Neural cell (in vitro differentiated cells): ENCODE results near the gene TNNT3. TPM values are rescaled to one million over a fixed set of nuclear protein-coding genes. Genes with fewer than 3 reads are reported as not detected.

Experiments used
- H2AFZ ChIP-seq: fragments of 200-600, 300-800 bp; sonication (generic), shearing (Covaris generic); 2 replicates; pipeline ENCODE4 v1.6.0; 2014; ENCODE audit warnings: low read depth, mild to moderate bottlenecking, antibody characterized with exemption, low read length, moderate library complexity
- H3F3A ChIP-seq: fragments of 200-600 bp; shearing (Covaris generic); 2 replicates; pipeline ENCODE4 v1.6.1; 2016; ENCODE audit warnings: mild to moderate bottlenecking, moderate library complexity, mixed read lengths, antibody characterized with exemption, low read length; ENCODE audit not compliant: insufficient read depth, poor library complexity, severe bottlenecking
- H3K27ac ChIP-seq: fragments of 200-600, 300-800 bp; sonication (generic), shearing (Covaris generic); 2 replicates; pipeline ENCODE4 v1.5.1; 2014; ENCODE audit warnings: mild to moderate bottlenecking, low read length, moderate library complexity
- H3K27me3 ChIP-seq: fragments of 300-800, 200-600 bp; sonication (generic), shearing (Covaris generic); 2 replicates; pipeline ENCODE4 v1.6.0; 2014; ENCODE audit warnings: mild to moderate bottlenecking, low read depth, low read length, moderate library complexity; ENCODE audit not compliant: insufficient read depth
- H3K36me3 ChIP-seq: fragments of 300-800, 200-600 bp; sonication (generic), shearing (Covaris generic); 2 replicates; pipeline ENCODE4 v1.5.1; 2014; ENCODE audit warnings: mild to moderate bottlenecking, antibody characterized with exemption, low read length, moderate library complexity; ENCODE audit not compliant: insufficient read depth
- H3K4me2 ChIP-seq: fragments of 300-800, 200-600 bp; sonication (generic), shearing (Covaris generic); 2 replicates; pipeline ENCODE4 v1.6.0; 2014; ENCODE audit warnings: mild to moderate bottlenecking, low read length
- H3K4me3 ChIP-seq: fragments of 300-800, 200-600 bp; sonication (generic), shearing (Covaris generic); 2 replicates; pipeline ENCODE4 v1.5.1; 2014; ENCODE audit warnings: mild to moderate bottlenecking, low read length, moderate library complexity
- H3K79me2 ChIP-seq: fragments of 200-600 bp; shearing (Covaris generic); replicated peaks from 2 replicates; pipeline ENCODE4 v1.6.0; 2014; ENCODE audit warnings: mild to moderate bottlenecking, low read length, moderate library complexity; ENCODE audit not compliant: insufficient read depth
- H3K9ac ChIP-seq: fragments of 300-800, 200-600 bp; sonication (generic), shearing (Covaris generic); 2 replicates; pipeline ENCODE4 v1.6.1; 2016; ENCODE audit warnings: mild to moderate bottlenecking, low read length, mixed read lengths
- H3K9me2 ChIP-seq: fragments of 200-600 bp; shearing (Covaris generic); 2 replicates; pipeline ENCODE4 v1.6.1; 2016; ENCODE audit warnings: mild to moderate bottlenecking, low read length, mixed read lengths; ENCODE audit not compliant: insufficient read depth
- H3K9me3 ChIP-seq: fragments of 200-600, 300-800 bp; sonication (generic), shearing (Covaris generic); 2 replicates; pipeline ENCODE4 v1.6.1; 2016; ENCODE audit warnings: mild to moderate bottlenecking, mixed run types, low read length, moderate library complexity, mixed read lengths
- H4K20me1 ChIP-seq: fragments of 200-600 bp; shearing (Covaris generic); 2 replicates; pipeline ENCODE4 v1.6.1; 2016; ENCODE audit warnings: mild to moderate bottlenecking, mixed run types; ENCODE audit not compliant: insufficient read depth
- EP300 ChIP-seq: fragments of 450-650 bp; conservative IDR thresholded peaks from 2 replicates; pipeline ENCODE4 v1.6.1; 2014; ENCODE audit warnings: antibody characterized with exemption, mild to moderate bottlenecking, moderate library complexity; ENCODE audit not compliant: poor library complexity, severe bottlenecking
- MXI1 ChIP-seq: fragments of 450-650 bp; conservative IDR thresholded peaks from 2 replicates; pipeline ENCODE4 v1.6.1; 2014; ENCODE audit warnings: antibody characterized with exemption, mild to moderate bottlenecking; ENCODE audit not compliant: poor library complexity, severe bottlenecking
- POLR2AphosphoS5 ChIP-seq: IDR thresholded peaks from 2 replicates; pipeline ENCODE4 v1.6.1; 2012
- RAD21 ChIP-seq: fragments of 450-650 bp; conservative IDR thresholded peaks from 2 replicates; pipeline ENCODE4 v1.6.1; 2014; ENCODE audit warnings: antibody characterized with exemption, mild to moderate bottlenecking, moderate library complexity
- SMC3 ChIP-seq: fragments of 450-650 bp; conservative IDR thresholded peaks from 2 replicates; pipeline ENCODE4 v1.6.1; 2014; ENCODE audit warnings: antibody characterized with exemption, mild to moderate bottlenecking, moderate library complexity; ENCODE audit not compliant: poor library complexity
- polyA plus RNA-seq: library from polyadenylated mRNA; depleted of rRNA; stranded (reverse); fragments of >200 nt; gene quantifications from 2 replicates; pipeline ENCODE4 v1.2.3, GENCODE V29; 2014
- TF ChIP-seq, protein P1 (sequence below): IDR thresholded peaks from 2 replicates; pipeline ENCODE4 v1.6.1; 2012; ENCODE audit warnings: borderline replicate concordance
- TF ChIP-seq, protein P2 (sequence below): fragments of 450-650 bp; IDR thresholded peaks from 2 replicates; pipeline ENCODE4 v1.5.1; 2014; ENCODE audit warnings: antibody characterized with exemption, mild to moderate bottlenecking, moderate library complexity; ENCODE audit not compliant: poor library complexity, severe bottlenecking

Gene TNNT3
- polyA plus RNA-seq, 1 donor from 2014 or later = not detected

DNA sequence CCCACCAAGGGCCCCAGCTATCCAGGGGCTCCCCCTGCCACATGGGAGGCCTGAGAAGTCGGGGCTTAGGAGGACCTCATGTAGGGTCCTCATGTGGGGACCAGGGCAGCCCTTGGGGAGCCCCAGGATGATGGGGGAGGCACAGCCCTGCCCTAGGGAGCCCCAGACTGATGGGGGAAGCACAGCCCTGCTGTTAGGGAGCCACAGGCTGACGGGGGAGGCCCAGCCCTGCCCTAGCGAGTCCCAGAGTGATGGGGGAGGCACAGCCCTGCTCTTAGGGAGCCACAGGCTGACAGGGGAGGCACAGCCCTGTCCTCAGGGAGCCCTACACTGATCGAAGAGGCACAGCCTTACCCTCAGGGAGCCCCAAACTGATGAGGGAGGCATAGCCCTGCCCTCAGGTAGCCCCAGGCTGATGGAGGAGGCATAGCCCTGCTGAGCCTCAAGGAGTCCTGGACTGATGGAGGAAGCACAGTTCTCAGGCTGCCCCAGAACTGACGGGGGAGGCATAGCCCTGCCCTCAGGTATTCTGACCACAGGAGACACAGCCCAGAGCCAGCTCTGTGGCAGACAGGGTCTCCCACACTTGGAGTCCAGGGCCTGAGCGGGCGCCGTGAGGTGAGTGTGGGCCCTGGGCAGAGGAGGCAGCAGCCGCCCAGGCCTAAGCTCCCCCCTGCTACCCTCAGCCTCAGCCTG, 38.6 kb upstream of the TNNT3 start (continued):
- TF ChIP-seq, protein P1, sequence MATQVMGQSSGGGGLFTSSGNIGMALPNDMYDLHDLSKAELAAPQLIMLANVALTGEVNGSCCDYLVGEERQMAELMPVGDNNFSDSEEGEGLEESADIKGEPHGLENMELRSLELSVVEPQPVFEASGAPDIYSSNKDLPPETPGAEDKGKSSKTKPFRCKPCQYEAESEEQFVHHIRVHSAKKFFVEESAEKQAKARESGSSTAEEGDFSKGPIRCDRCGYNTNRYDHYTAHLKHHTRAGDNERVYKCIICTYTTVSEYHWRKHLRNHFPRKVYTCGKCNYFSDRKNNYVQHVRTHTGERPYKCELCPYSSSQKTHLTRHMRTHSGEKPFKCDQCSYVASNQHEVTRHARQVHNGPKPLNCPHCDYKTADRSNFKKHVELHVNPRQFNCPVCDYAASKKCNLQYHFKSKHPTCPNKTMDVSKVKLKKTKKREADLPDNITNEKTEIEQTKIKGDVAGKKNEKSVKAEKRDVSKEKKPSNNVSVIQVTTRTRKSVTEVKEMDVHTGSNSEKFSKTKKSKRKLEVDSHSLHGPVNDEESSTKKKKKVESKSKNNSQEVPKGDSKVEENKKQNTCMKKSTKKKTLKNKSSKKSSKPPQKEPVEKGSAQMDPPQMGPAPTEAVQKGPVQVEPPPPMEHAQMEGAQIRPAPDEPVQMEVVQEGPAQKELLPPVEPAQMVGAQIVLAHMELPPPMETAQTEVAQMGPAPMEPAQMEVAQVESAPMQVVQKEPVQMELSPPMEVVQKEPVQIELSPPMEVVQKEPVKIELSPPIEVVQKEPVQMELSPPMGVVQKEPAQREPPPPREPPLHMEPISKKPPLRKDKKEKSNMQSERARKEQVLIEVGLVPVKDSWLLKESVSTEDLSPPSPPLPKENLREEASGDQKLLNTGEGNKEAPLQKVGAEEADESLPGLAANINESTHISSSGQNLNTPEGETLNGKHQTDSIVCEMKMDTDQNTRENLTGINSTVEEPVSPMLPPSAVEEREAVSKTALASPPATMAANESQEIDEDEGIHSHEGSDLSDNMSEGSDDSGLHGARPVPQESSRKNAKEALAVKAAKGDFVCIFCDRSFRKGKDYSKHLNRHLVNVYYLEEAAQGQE = no peak
- no peak for TF ChIP-seq SMC3
- TF ChIP-seq POLR2AphosphoS5 = no peak

DNA sequence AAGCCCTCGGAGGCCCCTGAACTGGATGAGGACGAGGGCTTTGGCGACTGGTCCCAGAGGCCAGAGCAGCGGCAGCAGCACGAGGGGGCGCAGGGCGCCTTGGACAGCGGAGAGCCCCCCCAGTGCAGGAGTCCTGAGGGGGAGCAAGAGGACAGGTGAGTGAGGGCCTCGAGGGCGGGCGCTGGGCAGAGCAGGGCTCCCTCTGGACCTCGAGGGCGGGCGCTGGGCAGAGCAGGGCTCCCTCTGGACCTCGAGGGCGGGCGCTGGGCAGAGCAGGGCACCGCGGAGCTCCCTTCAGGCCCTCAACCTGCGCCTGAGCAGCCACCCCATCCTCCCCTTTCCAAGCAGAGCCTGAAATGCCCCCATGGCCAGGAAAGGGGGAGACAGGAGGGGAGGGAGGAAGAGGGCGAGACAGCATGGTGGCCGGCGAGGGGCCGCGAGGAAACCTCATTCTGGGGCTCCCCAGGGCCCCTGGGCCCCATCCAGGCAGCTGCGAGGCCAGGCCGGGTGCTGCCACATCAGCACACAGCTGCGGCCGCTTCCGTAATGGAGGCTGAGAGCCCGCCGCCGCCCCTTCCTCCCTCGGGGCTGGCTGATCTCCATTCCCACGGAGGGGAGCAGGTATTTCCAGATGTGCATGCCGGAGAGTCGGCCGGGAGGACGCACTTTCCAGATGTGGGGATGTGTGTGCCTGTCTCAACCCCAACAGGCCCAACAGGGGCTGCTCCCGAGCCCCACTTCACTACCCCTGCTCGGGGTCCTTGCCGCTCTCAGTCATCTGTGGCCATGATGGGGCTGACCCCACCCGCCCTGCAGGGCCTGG, 37.9 kb upstream of the TNNT3 start:
- TF ChIP-seq MXI1 (no peak), EP300 (no peak), POLR2AphosphoS5 (no peak), RAD21 (no peak)
- TF ChIP-seq, protein P1 = no peak
- TF ChIP-seq, protein P2, sequence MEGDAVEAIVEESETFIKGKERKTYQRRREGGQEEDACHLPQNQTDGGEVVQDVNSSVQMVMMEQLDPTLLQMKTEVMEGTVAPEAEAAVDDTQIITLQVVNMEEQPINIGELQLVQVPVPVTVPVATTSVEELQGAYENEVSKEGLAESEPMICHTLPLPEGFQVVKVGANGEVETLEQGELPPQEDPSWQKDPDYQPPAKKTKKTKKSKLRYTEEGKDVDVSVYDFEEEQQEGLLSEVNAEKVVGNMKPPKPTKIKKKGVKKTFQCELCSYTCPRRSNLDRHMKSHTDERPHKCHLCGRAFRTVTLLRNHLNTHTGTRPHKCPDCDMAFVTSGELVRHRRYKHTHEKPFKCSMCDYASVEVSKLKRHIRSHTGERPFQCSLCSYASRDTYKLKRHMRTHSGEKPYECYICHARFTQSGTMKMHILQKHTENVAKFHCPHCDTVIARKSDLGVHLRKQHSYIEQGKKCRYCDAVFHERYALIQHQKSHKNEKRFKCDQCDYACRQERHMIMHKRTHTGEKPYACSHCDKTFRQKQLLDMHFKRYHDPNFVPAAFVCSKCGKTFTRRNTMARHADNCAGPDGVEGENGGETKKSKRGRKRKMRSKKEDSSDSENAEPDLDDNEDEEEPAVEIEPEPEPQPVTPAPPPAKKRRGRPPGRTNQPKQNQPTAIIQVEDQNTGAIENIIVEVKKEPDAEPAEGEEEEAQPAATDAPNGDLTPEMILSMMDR = no peak
- Histone ChIP-seq H3K4me2 (no peak overlapping the region), H3K9ac (no peak overlapping the region)

More for the DNA sequence above, 37.9 kb upstream of the TNNT3 start:
- no peaks in the 10 kb centered on the region for H3F3A ChIP-seq
- no peaks in the 10 kb centered on the region for H3K36me3 ChIP-seq
- no peaks in the 10 kb centered on the region for H4K20me1 ChIP-seq
- H3K9me2 ChIP-seq = no peaks in the 10 kb centered on the region
- H3K4me3 ChIP-seq = no peak overlapping the region
- no peaks in the 10 kb centered on the region for H3K79me2 ChIP-seq
- no peak overlapping the region for H2AFZ ChIP-seq
- no peak overlapping the region for H3K27ac ChIP-seq
- H3K9me3 ChIP-seq = no peaks in the 10 kb centered on the region
- H3K27me3 ChIP-seq = no peaks in the 10 kb centered on the region
